AG04449 (cell line): Measurements from ENCODE around the gene BOLA1.

Source experiments
- CTCF ChIA-PET: fragments of 350-600 bp; formaldehyde crosslinking; extraction: SDS; loops from one replicate; lab custom pipeline; 2021; ENCODE audit warnings: antibody characterized with exemption; lab: Yijun Ruan, JAX
- POLR2A ChIA-PET: fragments of 400-600, 350-600 bp; formaldehyde crosslinking; extraction: SDS; loops from one replicate; lab custom pipeline; 2020; ENCODE audit warnings: antibody characterized with exemption, inconsistent platforms; lab: Yijun Ruan, JAX
- DNase-seq: peaks from one replicate; pipeline ENCODE4 v3.0.0-alpha.2; 2010; ENCODE audit warnings: low read depth, low spot score
- H3K4me3 ChIP-seq: 2 replicates; pipeline ENCODE4 v1.5.1; 2011; ENCODE audit warnings: low read depth, mild to moderate bottlenecking, control low read depth, low read length
- TF ChIP-seq, protein P1 (sequence below): IDR thresholded peaks from one replicate; pipeline ENCODE4 v1.5.1; 2011; ENCODE audit warnings: mild to moderate bottlenecking, moderate library complexity, low read length, control low read depth, inconsistent platforms; ENCODE audit not compliant: insufficient read depth; ENCODE audit errors: missing control alignments

BOLA1 gene

DNA sequence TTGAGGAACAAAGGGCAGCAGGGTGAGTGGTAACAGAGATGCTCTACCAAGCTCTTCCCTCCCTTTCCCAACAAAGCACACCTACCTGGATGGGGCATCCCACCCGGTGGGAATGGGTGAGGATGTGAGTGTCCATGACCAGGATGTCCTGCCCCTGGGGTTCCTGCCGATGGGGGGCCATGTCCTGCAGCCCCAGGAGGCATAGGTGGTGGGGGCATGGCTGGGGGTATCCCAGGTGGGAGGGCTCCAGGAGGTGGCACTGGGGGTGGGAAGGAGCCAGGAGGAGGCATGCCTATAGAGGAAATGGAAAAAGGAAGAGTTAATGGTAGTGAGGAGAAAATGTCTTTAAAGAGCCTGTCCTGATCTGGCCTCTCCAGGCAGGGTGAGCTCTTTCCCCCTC, 26.4 kb downstream of the BOLA1 start:
- ChIA-PET POLR2A (no interaction called here), CTCF (interaction anchor here (1.0 to 1.4 kb wide), 2 partner anchors 14 to 38 kb away, joined by 3 to 4 read pairs; a partner anchor contains a TSS)
- H3K4me3 ChIP-seq = no peak overlapping the region; the same call in 1 of the 2 replicates
- TF ChIP-seq, protein P1, sequence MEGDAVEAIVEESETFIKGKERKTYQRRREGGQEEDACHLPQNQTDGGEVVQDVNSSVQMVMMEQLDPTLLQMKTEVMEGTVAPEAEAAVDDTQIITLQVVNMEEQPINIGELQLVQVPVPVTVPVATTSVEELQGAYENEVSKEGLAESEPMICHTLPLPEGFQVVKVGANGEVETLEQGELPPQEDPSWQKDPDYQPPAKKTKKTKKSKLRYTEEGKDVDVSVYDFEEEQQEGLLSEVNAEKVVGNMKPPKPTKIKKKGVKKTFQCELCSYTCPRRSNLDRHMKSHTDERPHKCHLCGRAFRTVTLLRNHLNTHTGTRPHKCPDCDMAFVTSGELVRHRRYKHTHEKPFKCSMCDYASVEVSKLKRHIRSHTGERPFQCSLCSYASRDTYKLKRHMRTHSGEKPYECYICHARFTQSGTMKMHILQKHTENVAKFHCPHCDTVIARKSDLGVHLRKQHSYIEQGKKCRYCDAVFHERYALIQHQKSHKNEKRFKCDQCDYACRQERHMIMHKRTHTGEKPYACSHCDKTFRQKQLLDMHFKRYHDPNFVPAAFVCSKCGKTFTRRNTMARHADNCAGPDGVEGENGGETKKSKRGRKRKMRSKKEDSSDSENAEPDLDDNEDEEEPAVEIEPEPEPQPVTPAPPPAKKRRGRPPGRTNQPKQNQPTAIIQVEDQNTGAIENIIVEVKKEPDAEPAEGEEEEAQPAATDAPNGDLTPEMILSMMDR = no peak
- no peak for DNase-seq

DNA sequence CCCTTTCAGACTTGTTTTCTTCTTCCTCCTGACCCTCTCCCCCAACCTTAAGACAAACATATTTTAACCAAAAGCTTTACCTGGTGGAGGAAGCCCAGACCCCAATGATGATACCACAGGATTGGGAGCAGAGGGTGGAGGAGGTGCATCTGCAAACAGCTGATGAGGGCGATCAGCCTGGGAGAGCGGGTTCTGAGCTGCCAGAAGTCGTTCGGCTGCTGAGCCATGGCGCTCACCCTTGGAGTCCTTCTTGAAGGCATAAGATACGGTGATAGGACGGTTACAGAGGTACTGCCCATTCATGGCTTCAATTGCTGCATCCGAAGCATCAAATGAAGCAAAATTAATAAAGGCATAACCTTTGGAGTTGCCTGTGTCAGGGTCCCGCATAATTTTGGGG, 26.9 kb downstream of the BOLA1 start:
- ChIA-PET CTCF (no interaction called here), POLR2A (no interaction called here)
- no peak for DNase-seq
- H3K4me3 ChIP-seq = peak overlapping the region; percentile 99
- TF ChIP-seq, protein P1 = no peak

DNA sequence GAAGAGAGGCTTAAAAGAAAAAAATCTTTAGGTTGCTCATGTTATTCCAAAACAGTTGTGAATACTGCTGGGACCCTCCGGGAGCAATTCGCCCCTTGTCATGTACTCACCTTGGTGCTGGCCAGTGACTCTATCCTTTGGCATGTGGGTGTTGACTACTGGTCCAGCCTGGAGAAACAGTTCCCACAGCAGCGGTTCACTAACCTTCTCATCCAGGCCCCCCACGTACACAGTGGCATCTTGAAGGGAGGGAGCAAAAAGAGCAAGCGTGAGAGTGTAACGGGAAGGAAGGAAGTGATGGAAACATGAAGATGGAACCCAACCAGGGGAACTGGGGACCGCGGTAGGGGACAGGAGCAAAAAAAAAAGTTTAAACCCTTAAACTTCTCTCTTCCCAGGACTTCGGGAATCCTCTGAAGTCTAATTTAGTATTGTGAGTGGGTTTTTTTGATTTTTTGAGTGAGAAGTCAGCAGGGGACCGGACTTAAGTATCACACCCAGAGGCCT, 27.7 kb downstream of the BOLA1 start:
- POLR2A ChIA-PET = no interaction called here
- DNase-seq = no peak

DNA sequence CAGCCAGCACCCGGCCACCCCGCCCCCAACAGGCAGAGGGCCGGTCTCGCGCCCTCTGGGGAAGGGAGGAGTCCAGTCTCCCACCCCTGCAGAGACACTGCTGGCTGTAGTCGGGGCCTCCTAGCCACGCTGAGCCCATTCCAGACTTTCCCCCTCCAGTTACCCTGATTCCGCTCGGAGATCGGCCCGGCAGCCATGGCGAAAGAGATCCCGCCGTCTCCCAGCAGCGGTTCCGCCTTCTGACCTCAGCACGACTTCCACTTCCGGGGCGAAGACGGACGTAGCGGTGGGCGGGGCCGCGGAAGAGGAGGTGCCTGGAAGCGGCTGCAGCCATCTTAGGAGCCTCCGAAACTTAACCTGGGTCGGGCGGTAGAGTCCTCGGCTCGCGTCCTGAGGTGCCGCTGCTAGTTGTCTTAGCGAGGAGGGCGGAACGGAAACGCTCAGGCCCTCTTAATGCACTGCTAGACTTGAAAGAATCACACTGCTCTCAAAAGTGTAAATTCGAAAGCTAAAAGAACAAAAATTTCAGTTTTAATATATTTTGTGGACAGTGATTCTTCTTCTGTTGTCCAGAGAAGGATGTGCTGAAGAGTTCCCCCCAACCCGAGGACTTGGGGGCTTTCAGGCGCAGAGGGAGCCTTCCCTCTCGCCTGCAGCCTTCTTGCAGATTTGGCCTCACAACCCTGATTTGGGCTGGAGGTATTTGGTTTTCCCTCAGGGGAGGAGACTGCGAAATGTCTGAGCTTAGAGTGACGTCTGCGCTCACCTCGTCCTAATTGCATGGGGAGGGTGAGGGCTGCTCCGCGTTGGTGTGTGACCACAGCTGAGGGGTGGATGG, 28.4 kb downstream of the BOLA1 start, which contains the start of gene SF3B4:
Gene SF3B4, minus strand, starts transcription at position 241 of the 838 bp plus-strand sequence. Its CDS starts 44 bp downstream, at position 197.
- ChIA-PET POLR2A (interaction anchor here (0.6 to 2.0 kb wide), 2 partner anchors 28 to 40 kb away, joined by 3 to 12 read pairs; partner anchors contain the start of gene BOLA1), CTCF (interaction anchor here (1.2 kb wide), 1 partner anchor 241 kb away, joined by 3 read pairs; no protein-coding TSS in a partner anchor)
- H3K4me3 ChIP-seq = peak within 1 kb of the TSS; percentile 99
- TF ChIP-seq, protein P1 = no peak
- DNase-seq = peak; percentile 49

More for the DNA sequence above, 27.7 kb downstream of the BOLA1 start:
- TF ChIP-seq, protein P1 = no peak
- CTCF ChIA-PET = no interaction called here
- H3K4me3 ChIP-seq = peak overlapping the region; percentile 99

DNA sequence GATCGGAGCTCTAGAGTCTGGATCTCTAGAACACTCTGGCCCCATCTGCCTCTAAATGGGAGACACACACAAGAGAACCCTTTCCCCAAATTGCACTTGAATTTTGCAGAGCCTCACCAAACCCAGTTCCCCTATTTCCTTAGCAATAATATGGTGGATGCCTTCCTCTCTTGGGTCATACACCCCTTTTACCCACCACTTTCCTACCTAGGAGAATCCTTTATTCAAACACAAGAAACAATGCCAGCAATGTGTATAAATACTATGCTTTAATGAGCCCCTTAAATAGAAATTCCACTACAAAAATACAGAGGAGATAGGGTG, 29.0 kb downstream of the BOLA1 start:
- TF ChIP-seq, protein P1 = no peak
- ChIA-PET CTCF (interaction anchor here (1.2 kb wide), 1 partner anchor 240 kb away, joined by 3 read pairs; no protein-coding TSS in a partner anchor), POLR2A (interaction anchor here (0.6 to 2.0 kb wide), 2 partner anchors 29 to 41 kb away, joined by 3 to 12 read pairs; partner anchors contain the start of gene BOLA1)
- H3K4me3 ChIP-seq = peak overlapping the region; percentile 99
- no peak for DNase-seq

DNA sequence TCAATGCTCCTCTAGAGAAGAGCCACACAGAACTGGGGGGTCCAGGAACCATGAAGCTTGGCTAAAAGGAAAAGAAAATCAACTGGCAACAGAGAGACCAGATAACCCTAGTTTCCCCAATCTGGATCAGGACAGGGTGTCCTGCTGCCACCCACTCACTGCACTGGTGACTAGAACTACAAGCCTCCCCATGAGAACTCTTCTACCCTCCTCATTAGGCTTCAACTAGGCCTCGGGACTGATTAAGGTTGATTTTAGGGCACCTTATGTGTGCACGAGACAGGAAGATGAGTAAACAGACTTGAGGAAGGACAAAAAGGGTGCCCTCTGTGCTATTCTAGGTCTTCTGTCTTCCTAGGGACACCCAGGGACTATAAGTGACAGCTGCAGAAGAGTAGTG, 30.5 kb downstream of the BOLA1 start:
- TF ChIP-seq, protein P1 = no peak
- no peak overlapping the region for H3K4me3 ChIP-seq
- CTCF ChIA-PET = interaction anchor here (1.1 to 1.4 kb wide), 2 partner anchors 33 to 239 kb away, joined by 5 read pairs; no protein-coding TSS in a partner anchor
- DNase-seq = no peak
- POLR2A ChIA-PET = no interaction called here
